Neural crest cell (in vitro differentiated cells): ENCODE results near the gene TGM2. TPM values are rescaled to one million over a fixed set of nuclear protein-coding genes. Genes with fewer than 3 reads are reported as not detected.

Experiments used
- DNase-seq: peaks from one replicate; pipeline ENCODE4 v3.0.0; 2021; ENCODE audit warnings: low read depth, mixed read lengths, low spot score
- H3K27ac Mint-ChIP-seq: one replicate; pipeline ENCODE4 v1.8.0; 2021; ENCODE audit warnings: mild to moderate bottlenecking, mixed read lengths; ENCODE audit not compliant: unreplicated experiment
- H3K27me3 Mint-ChIP-seq: 2 replicates; pipeline ENCODE4 v1.8.0; 2021; ENCODE audit warnings: low read depth, mild to moderate bottlenecking, mixed read lengths
- H3K36me3 Mint-ChIP-seq: 2 replicates; pipeline ENCODE4 v1.8.0; 2021; ENCODE audit warnings: low read depth, mild to moderate bottlenecking, mixed read lengths
- H3K4me1 Mint-ChIP-seq: 2 replicates; pipeline ENCODE4 v1.8.0; 2021; ENCODE audit warnings: mixed read lengths
- H3K4me3 Mint-ChIP-seq: one replicate; pipeline ENCODE4 v1.8.0; 2021; ENCODE audit warnings: mild to moderate bottlenecking, mixed read lengths
- H3K9me3 Mint-ChIP-seq: 2 replicates; pipeline ENCODE4 v1.8.0; 2021; ENCODE audit warnings: mixed read lengths
- CTCF ChIP-seq: fragments of 200-600 bp; sonication (generic); conservative IDR thresholded peaks from 2 replicates; pipeline ENCODE4 v1.5.0; 2021; ENCODE audit warnings: antibody characterized with exemption, mild to moderate bottlenecking
- total RNA-seq: library from RNA; stranded (reverse); gene quantifications from 2 replicates; pipeline ENCODE4 v1.2.1, GENCODE V29; 2021

Gene TGM2
- total RNA-seq, 1 donor from 2014 or later, result 1.4 TPM

GRCh38 chr20:38175304-38176180, 10.5 kb upstream of the TGM2 start:
- Mint-ChIP-seq H3K27ac (no peak overlapping the region), H3K36me3 (no peaks in the 10 kb centered on the region), H3K27me3 (no peaks in the 10 kb centered on the region), H3K4me1 (peaks cover 42% of the 10 kb centered on the region), H3K4me3 (no peak overlapping the region), H3K9me3 (no peaks in the 10 kb centered on the region)
- TF ChIP-seq CTCF, result no peak
- DNase-seq, result no peak

- DNase-seq, result no peak
- H3K4me1 Mint-ChIP-seq, result peaks cover 42% of the 10 kb centered on the region
- H3K36me3 Mint-ChIP-seq, result no peaks in the 10 kb centered on the region
- no peaks in the 10 kb centered on the region for H3K9me3 Mint-ChIP-seq
- H3K4me3 Mint-ChIP-seq, result no peak overlapping the region
- H3K27me3 Mint-ChIP-seq, result no peaks in the 10 kb centered on the region
- no peak overlapping the region for H3K27ac Mint-ChIP-seq
- no peak for TF ChIP-seq CTCF
Measured at GRCh38 chr20:38173237-38174156, 8.4 kb upstream of the TGM2 start.

- H3K9me3 Mint-ChIP-seq, result no peaks in the 10 kb centered on the region
- DNase-seq, result no peak
- H3K27me3 Mint-ChIP-seq, result no peaks in the 10 kb centered on the region
- H3K27ac Mint-ChIP-seq, result no peak overlapping the region
- peaks cover 38% of the 10 kb centered on the region for H3K4me1 Mint-ChIP-seq
- H3K36me3 Mint-ChIP-seq, result no peaks in the 10 kb centered on the region
- no peak overlapping the region for H3K4me3 Mint-ChIP-seq
- TF ChIP-seq CTCF, result no peak
Measured at GRCh38 chr20:38172408-38172807, 7.3 kb upstream of the TGM2 start.

- Mint-ChIP-seq H3K27ac (no peak overlapping the region), H3K36me3 (no peaks in the 10 kb centered on the region), H3K4me1 (peaks cover 37% of the 10 kb centered on the region), H3K9me3 (no peaks in the 10 kb centered on the region), H3K4me3 (no peak overlapping the region), H3K27me3 (no peaks in the 10 kb centered on the region)
- DNase-seq, result no peak
- no peak for TF ChIP-seq CTCF
Measured at GRCh38 chr20:38171675-38172043, 6.6 kb upstream of the TGM2 start.

- H3K36me3 Mint-ChIP-seq, result no peaks in the 10 kb centered on the region
- no peaks in the 10 kb centered on the region for H3K9me3 Mint-ChIP-seq
- H3K4me1 Mint-ChIP-seq, result peaks cover 37% of the 10 kb centered on the region
- no peak for TF ChIP-seq CTCF
- DNase-seq, result no peak
- no peak overlapping the region for H3K27ac Mint-ChIP-seq
- H3K4me3 Mint-ChIP-seq, result no peak overlapping the region
- H3K27me3 Mint-ChIP-seq, result no peaks in the 10 kb centered on the region
Measured at GRCh38 chr20:38170826-38171674, 6.0 kb upstream of the TGM2 start.
